Heart right ventricle (tissue), 16 donors: Measurements from ENCODE around the gene STARD8. TPM values are rescaled to one million over a fixed set of nuclear protein-coding genes. Genes with fewer than 3 reads are reported as not detected.
A peak's percentile ranks its signal among the peaks of the same experiment; 100 is the strongest.

Source experiments
- ATAC-seq, 8 donors: fragments of 200-7000 bp; cut with Tn5 transposase; one replicate each; pipeline ENCODE4 v1.9.1; 2020; ENCODE audit warnings: mild to moderate bottlenecking in 8 of 8, moderate library complexity in 8 of 8, moderate number of reproducible peaks in 1 of 8
- DNase-seq, 2 donors: peaks; one replicate each; pipeline ENCODE4 v3.0.0-alpha.2; 2020
- H3K27ac ChIP-seq, 10 donors: fragments of 200-600 bp; sonication (generic) in 2 of 10; one replicate each; pipeline versions ENCODE4 v1.5.0 to v1.8.0; 2020 to 2022; ENCODE audit warnings: mild to moderate bottlenecking in 3 of 10
- H3K27me3 ChIP-seq, 7 donors: fragments of 200-600 bp; one replicate each; pipeline ENCODE4 v1.8.0; 2021 to 2022; ENCODE audit warnings: mild to moderate bottlenecking in 2 of 7
- H3K36me3 ChIP-seq, 9 donors: fragments of 200-600 bp; sonication (generic) in 1 of 9; one replicate each; pipeline versions ENCODE4 v1.5.0 to v1.8.0; 2020 to 2022; ENCODE audit warnings: mild to moderate bottlenecking in 2 of 9
- H3K4me1 ChIP-seq, 9 donors: fragments of 200-600 bp; sonication (generic) in 1 of 9; one replicate each; pipeline versions ENCODE4 v1.5.0 to v1.8.0; 2020 to 2022; ENCODE audit warnings: mild to moderate bottlenecking in 4 of 9
- H3K4me3 ChIP-seq, 10 donors: fragments of 200-600 bp; sonication (generic) in 2 of 10; one replicate each; pipeline versions ENCODE4 v1.5.0 to v1.8.0; 2020 to 2022; ENCODE audit warnings: mild to moderate bottlenecking in 7 of 10, moderate library complexity in 2 of 10
- H3K9me3 ChIP-seq, 11 donors: fragments of 200-600 bp in 10 of 11; sonication (generic) in 2 of 11; one replicate each; pipeline versions ENCODE4 v1.5.0 to v1.8.0; 2013 to 2022; ENCODE audit warnings: mild to moderate bottlenecking in 2 of 11, control low read depth in 1 of 11, moderate library complexity in 1 of 11
- WGBS, 2 donors: extraction: QIAGEN DNeasy Blood & Tissue Kit; methylation state at CpG; one replicate each; pipeline ENCODE4 v1.1.7; 2013; ENCODE audit warnings: inconsistent platforms in 1 of 2; 5-methylcytosine and 5-hydroxymethylcytosine counted together
- intact Hi-C, 10 donors: fragments of 100-400 bp; cut with DNase I; formaldehyde crosslinking; loops; one replicate each; pipeline versions ENCODE4 v1.11.1 to v1.14.2; 2022
- polyA plus RNA-seq, 2 donors: library from polyadenylated mRNA; stranded (reverse); fragments of 200-250 nt; gene quantifications; one replicate each; pipeline ENCODE4 v1.2.3, GENCODE V29; 2013
- total RNA-seq, 10 donors: library from RNA; stranded (reverse); fragmentation: NEBNext Ultra II Directional in 3 of 10; extraction: Animal tissue kit (Norgen Biotek cat#: 25700) in 3 of 10; gene quantifications; one replicate each; pipeline versions ENCODE4 v1.2.1 to v1.2.4, GENCODE V29; 2021 to 2023
- TF ChIP-seq, protein P1 (sequence below), 9 donors: fragments of 200-600 bp; sonication (generic) in 2 of 9; IDR thresholded peaks; one replicate each; pipeline versions ENCODE4 v1.5.0 to v1.8.0; 2021 to 2022; ENCODE audit warnings: antibody characterized with exemption in 9 of 9, mild to moderate bottlenecking in 5 of 9, moderate library complexity in 1 of 9
- donor health status: Arrhythmogenic right ventricular cardiomyopathy.
- donor health status: ischemic (EF 13 %, LVEDD 7.1; RV severe dilation, severe dysfunction).
- donor health status: healthy with polysubstance abuse.
- donor health status: DM: no; HTN: yes; CAD: no.
- donor health status: DM: no; HTN: no; CAD: no.
- donor health status: ischemic (EF 25% LVEDD 6.9; RV normal size, moderate dysfunction).
- donor health status: ischemic (EF 25% LVEDD 5.7; RV mildly dilated, moderate dysfunction).
- donor health status: healthy.
- donor health status: DM: yes; HTN: yes; CAD: no.
- donor health status: Ischemic cardiomyopathy.
- donor health status: ischemic (EF 35%, LVEDD 5.7; RV mildly dilated, moderate dysfunction).
- donor health status: nonischemic (EF 11% LVEDD 7.7; RV severe dilation, severe dysfunction).
- donor health status: DM: yes; HTN: yes; CAD: no.
- donor health status: PGD.
- donor health status: ischemic (EF 29% LVEDD 5.4; RV normal size, mild dysfunction).
- donor health status: nonischemic (EF 23%, LVEDD 6.1; RV moderate dilation, normal function).

Gene STARD8
- total and polyA plus RNA-seq, 12 donors = 4.7 to 11.7 (median 7.6) TPM

DNA sequence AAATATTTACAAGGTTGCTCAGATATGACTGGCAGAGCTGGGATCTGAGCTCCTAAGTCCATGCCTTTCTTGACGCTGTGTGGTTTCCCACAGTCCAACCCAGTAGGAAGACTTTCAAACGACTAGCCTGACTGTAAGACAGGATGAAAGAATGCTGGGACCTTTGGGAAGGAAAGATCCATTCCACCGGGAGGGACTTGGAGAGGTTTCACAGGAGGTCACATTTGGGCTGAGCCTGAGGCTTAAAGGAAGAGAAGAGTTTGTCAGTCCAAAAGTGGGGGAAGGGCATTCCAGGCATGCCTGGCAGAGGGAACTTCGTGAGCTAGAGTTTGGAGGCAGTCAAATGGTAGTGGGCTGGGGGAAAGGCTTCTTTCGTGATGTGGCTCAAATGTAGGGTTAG is 1.5 kb downstream of the STARD8 start:
- ATAC-seq (no peak), DNase-seq (no peak)
- intact Hi-C loops = no loop called here
- H3K9me3 ChIP-seq = no peaks in the 10 kb centered on the region
- H3K4me3 ChIP-seq = peak overlapping the region in 1 of 10 donors; percentile 48
- peak overlapping the region in 1 of 10 donors; percentile 40 for H3K27ac ChIP-seq
- TF ChIP-seq, protein P1, sequence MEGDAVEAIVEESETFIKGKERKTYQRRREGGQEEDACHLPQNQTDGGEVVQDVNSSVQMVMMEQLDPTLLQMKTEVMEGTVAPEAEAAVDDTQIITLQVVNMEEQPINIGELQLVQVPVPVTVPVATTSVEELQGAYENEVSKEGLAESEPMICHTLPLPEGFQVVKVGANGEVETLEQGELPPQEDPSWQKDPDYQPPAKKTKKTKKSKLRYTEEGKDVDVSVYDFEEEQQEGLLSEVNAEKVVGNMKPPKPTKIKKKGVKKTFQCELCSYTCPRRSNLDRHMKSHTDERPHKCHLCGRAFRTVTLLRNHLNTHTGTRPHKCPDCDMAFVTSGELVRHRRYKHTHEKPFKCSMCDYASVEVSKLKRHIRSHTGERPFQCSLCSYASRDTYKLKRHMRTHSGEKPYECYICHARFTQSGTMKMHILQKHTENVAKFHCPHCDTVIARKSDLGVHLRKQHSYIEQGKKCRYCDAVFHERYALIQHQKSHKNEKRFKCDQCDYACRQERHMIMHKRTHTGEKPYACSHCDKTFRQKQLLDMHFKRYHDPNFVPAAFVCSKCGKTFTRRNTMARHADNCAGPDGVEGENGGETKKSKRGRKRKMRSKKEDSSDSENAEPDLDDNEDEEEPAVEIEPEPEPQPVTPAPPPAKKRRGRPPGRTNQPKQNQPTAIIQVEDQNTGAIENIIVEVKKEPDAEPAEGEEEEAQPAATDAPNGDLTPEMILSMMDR (IDR thresholded peaks at IDR 0.05) = no peak
- 29 to 30% methylated on average over 4 to 5 of the region's 5 CpGs for WGBS, 2 donors
- H3K4me1 ChIP-seq = peaks cover 0 to 9% (median 0%) of the 10 kb centered on the region in 9 donors
- peaks cover 0 to 36% (median 0%) of the 10 kb centered on the region in 7 donors for H3K27me3 ChIP-seq
- no peaks in the 10 kb centered on the region for H3K36me3 ChIP-seq

DNA sequence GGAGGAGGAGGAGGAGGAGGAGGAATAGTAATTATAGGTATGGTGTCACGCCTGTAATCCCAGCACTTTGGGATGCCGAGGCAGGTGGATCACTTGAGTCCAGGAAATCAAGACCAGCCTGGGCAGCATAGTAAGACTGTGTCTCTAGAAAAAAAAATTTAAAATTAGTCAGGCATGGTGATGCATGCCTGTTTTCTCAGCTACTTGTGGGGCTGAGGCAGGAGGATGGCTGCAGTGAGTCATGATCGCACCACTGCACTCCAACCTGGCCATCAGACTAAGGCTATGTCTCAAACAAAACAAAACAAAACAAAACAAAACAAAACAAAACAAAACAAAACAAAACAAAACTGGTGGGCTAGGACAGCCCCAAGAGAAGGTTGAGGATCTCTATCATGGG is 3.0 kb downstream of the STARD8 start:
- Histone ChIP-seq H3K4me3 (no peak overlapping the region), H3K9me3 (no peaks in the 10 kb centered on the region), H3K36me3 (no peaks in the 10 kb centered on the region), H3K27ac (no peak overlapping the region), H3K4me1 (peaks cover 0 to 9% (median 0%) of the 10 kb centered on the region in 9 donors), H3K27me3 (peaks cover 0 to 34% (median 0%) of the 10 kb centered on the region in 7 donors)
- TF ChIP-seq, protein P1 (IDR thresholded peaks at IDR 0.05) = no peak
- no peak for ATAC-seq
- no peak for DNase-seq
- intact Hi-C loops = no loop called here
- 83 to 94% methylated on average over 2 to 3 of the region's 3 CpGs for WGBS, 2 donors

- intact Hi-C loops = no loop called here
- 67 to 80% methylated on average over 7 of the region's 7 CpGs for WGBS, 2 donors
- ATAC-seq = peak in 1 of 8 donors; percentile 29
- no peak overlapping the region for H3K4me3 ChIP-seq
- peaks cover 0 to 31% (median 0%) of the 10 kb centered on the region in 7 donors for H3K27me3 ChIP-seq
- TF ChIP-seq, protein P1 (IDR thresholded peaks at IDR 0.05) = no peak
- H3K4me1 ChIP-seq = peaks cover 0 to 9% (median 0%) of the 10 kb centered on the region in 9 donors
- no peaks in the 10 kb centered on the region for H3K36me3 ChIP-seq
- no peaks in the 10 kb centered on the region for H3K9me3 ChIP-seq
- no peak for DNase-seq
- no peak overlapping the region for H3K27ac ChIP-seq
Observed at GRCh38 chrX:68651110-68651509, 3.6 kb downstream of the STARD8 start.

DNA sequence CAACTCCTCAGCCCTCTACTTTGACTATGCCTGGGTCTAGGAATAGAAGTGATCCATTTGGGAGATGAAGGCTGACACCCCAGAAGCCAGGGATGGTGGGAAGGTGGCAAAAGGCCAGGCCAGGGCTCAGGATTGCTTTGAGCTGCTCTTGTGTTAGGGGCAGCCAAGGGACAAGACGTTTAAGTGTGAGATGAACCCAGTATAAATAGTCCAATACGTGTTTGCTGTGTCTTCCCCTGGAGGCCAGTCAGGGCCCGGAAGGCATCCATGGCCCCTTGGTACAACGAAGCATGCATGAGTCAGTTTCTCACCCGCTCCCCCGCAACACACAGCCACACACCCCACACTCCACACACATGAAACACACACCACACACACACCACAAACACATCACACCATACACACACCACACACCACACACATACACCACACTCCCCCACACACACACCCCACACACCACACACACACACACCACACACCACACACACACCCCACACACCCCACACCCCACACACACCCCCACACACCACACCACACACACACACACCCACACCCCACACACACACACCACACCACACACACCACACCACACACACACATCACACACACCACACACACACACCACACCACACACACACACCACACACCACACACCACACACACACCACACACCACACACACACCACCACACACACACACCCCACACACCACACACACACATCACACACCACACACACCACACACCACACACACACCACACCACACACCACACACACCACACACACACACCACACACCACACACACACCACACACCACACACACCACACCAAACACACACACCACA is 5.1 kb downstream of the STARD8 start:
- TF ChIP-seq, protein P1 (IDR thresholded peaks at IDR 0.05) = no peak
- intact Hi-C loops = no loop called here
- Histone ChIP-seq H3K4me3 (no peak overlapping the region), H3K4me1 (peaks cover 0 to 4% (median 0%) of the 10 kb centered on the region in 9 donors), H3K27me3 (peaks cover 0 to 20% (median 0%) of the 10 kb centered on the region in 7 donors), H3K9me3 (no peaks in the 10 kb centered on the region), H3K27ac (no peak overlapping the region), H3K36me3 (no peaks in the 10 kb centered on the region)
- peak in 2 of 8 donors; percentile 29 to 31 for ATAC-seq
- peak in 1 of 2 donors; percentile 25 for DNase-seq
- 43 to 59% methylated on average over 6 of the region's 6 CpGs for WGBS, 2 donors
